NT2/D1 (cell line): ENCODE data around the gene IPO7.

Experiments
- YY1 ChIP-seq: IDR thresholded peaks from 2 replicates; pipeline ENCODE4 v1.6.1; 2011; ENCODE audit not compliant: insufficient read length, insufficient read depth
- ZNF274 ChIP-seq: IDR thresholded peaks from 2 replicates; pipeline ENCODE4 v1.6.1; 2011; ENCODE audit warnings: mild to moderate bottlenecking, low read depth, low read length

DNA sequence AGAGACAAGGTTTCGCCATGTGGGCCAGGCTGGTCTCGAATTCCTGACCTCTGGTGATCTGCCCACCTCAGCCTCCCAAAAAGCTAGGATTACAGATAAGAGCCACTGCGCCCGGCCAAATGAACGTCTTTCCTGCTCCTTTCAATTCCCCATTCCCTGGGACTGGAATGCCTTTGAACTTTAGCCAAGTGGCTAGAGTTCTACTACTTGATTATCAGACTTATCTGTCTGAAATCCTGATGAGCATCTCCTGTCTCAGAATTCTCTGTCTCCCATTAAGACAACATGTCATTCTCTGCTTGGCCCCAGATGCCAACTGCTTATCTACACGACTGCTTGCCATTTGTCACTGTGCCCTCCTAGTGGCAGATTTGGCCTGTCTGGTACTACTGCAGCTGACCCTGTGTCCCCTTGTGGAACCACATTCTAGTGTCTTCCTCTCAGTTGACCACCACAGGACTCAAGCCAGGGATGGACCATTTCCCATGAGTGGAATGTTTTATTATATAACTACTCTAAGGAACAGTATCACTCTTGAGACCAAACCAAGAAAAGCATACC lies 33.1 kb upstream of the IPO7 start:
- TF ChIP-seq YY1 (no peak), ZNF274 (no peak)
